ENCODE results near the gene ING5. TPM values are rescaled to one million over a fixed set of nuclear protein-coding genes. Genes with fewer than 3 reads are reported as not detected.

ING5 gene
- total RNA-seq, 1 experiment from 2014 or later: 34.4 TPM

DNA sequence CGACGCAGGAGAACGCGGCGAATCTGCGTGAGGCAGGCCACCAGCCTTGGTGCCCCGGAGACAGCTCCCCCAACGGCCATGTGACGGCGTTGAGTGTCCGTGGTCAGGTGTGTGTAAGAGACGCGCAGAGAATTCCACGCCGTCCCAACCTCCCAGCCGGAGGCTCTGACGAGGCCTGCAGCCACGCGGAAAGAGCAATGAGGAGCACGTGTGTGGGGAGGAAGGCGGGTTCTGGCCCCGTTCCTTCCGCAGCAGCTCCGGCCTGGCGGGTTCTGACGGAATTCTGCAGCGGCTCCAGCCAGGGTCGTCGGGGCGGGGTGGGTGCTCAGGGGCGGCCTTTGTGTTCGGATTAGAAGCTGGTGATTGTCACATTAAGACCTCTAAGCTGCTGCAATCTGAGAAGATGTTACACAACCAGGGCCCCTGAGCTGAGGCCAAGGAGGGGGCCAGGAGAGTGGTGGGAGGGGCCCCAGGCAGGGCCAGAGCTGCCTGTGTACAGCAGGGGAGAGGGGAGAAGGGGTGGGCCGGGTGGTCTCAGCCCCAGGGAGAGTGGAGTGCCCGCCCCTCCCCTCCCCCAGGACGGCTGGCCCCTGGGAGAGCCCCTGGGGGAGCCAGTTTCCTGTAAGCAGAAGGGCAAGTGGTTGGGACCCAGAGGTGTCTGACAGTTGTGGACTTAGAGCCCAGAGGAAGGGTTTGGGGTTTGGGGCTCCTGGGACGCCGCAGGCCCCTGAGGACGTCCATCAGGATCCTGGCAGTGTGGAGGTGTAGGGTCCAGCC is 69.6 kb downstream of the ING5 start:
- DNase-seq: peak; percentile 52

GRCh38 chr2:241772063-241772499 is 70.2 kb downstream of the ING5 start:
- Histone ChIP-seq H3K4me2 (ENCODE audit: low read depth, low read length, poor library complexity, severe bottlenecking) (peak overlapping the region; percentile 57), H3K9me2 (replicated peaks; ENCODE audit: insufficient read depth, low read length) (no peaks in the 10 kb centered on the region), H2AFZ (ENCODE audit: low read length) (no peak overlapping the region), H3K36me3 (ENCODE audit: insufficient read depth, low read length) (no peaks in the 10 kb centered on the region), H3K9me3 (ENCODE audit: low read length) (no peaks in the 10 kb centered on the region), H3K9ac (ENCODE audit: low read length) (peak overlapping the region; percentile 51), H3K27ac (ENCODE audit: low read length) (peak overlapping the region; percentile 64), H3K4me3 (ENCODE audit: low read length) (peak overlapping the region; percentile 29; the same call in 1 of the 2 replicates), H3K4me1 (ENCODE audit: low read length) (peaks cover 21% of the 10 kb centered on the region), H3K27me3 (ENCODE audit: low read length) (no peaks in the 10 kb centered on the region), H3K79me2 (ENCODE audit: low read length) (no peaks in the 10 kb centered on the region), H4K20me1 (ENCODE audit: insufficient read depth, low read depth, low read length) (no peaks in the 10 kb centered on the region; the same call in 1 of the 2 replicates)
- DNase-seq: peak; percentile 77

More for the DNA sequence above, 69.6 kb downstream of the ING5 start:
- H3K9me3 ChIP-seq (ENCODE audit: low read length): no peaks in the 10 kb centered on the region
- H3K4me1 ChIP-seq (ENCODE audit: low read length): peaks cover 21% of the 10 kb centered on the region
- no peaks in the 10 kb centered on the region for H3K79me2 ChIP-seq (ENCODE audit: low read length)
- no peaks in the 10 kb centered on the region; the same call in 1 of the 2 replicates for H4K20me1 ChIP-seq (ENCODE audit: insufficient read depth, low read depth, low read length)
- no peaks in the 10 kb centered on the region for H3K36me3 ChIP-seq (ENCODE audit: insufficient read depth, low read length)
- peak overlapping the region; percentile 51 for H3K9ac ChIP-seq (ENCODE audit: low read length)
- peak overlapping the region; percentile 64 for H3K27ac ChIP-seq (ENCODE audit: low read length)
- H2AFZ ChIP-seq (ENCODE audit: low read length): no peak overlapping the region
- H3K9me2 ChIP-seq (replicated peaks; ENCODE audit: insufficient read depth, low read length): no peaks in the 10 kb centered on the region
- no peaks in the 10 kb centered on the region for H3K27me3 ChIP-seq (ENCODE audit: low read length)
- peak overlapping the region; percentile 29; the same call in 1 of the 2 replicates for H3K4me3 ChIP-seq (ENCODE audit: low read length)
- H3K4me2 ChIP-seq (ENCODE audit: low read depth, low read length, poor library complexity, severe bottlenecking): peak overlapping the region; percentile 57

- Histone ChIP-seq H3K79me2 (ENCODE audit: low read length) (no peaks in the 10 kb centered on the region), H4K20me1 (ENCODE audit: insufficient read depth, low read depth, low read length) (no peaks in the 10 kb centered on the region; the same call in 1 of the 2 replicates), H3K27me3 (ENCODE audit: low read length) (no peaks in the 10 kb centered on the region), H3K36me3 (ENCODE audit: insufficient read depth, low read length) (no peaks in the 10 kb centered on the region), H3K9me2 (replicated peaks; ENCODE audit: insufficient read depth, low read length) (no peaks in the 10 kb centered on the region), H3K27ac (ENCODE audit: low read length) (no peak overlapping the region), H3K9me3 (ENCODE audit: low read length) (no peaks in the 10 kb centered on the region), H3K4me3 (ENCODE audit: low read length) (no peak overlapping the region), H3K4me2 (ENCODE audit: low read depth, low read length, poor library complexity, severe bottlenecking) (no peak overlapping the region), H3K4me1 (ENCODE audit: low read length) (peaks cover 21% of the 10 kb centered on the region), H3K9ac (ENCODE audit: low read length) (no peak overlapping the region), H2AFZ (ENCODE audit: low read length) (no peak overlapping the region)
- DNase-seq: no peak
Measured at GRCh38 chr2:241773511-241774418, 71.9 kb downstream of the ING5 start.

- H3K4me3 ChIP-seq (ENCODE audit: low read length): no peak overlapping the region
- DNase-seq: no peak
- H3K4me1 ChIP-seq (ENCODE audit: low read length): peaks cover 21% of the 10 kb centered on the region
- no peaks in the 10 kb centered on the region for H3K27me3 ChIP-seq (ENCODE audit: low read length)
- H3K9me3 ChIP-seq (ENCODE audit: low read length): no peaks in the 10 kb centered on the region
- H3K79me2 ChIP-seq (ENCODE audit: low read length): no peaks in the 10 kb centered on the region
- no peak overlapping the region for H3K27ac ChIP-seq (ENCODE audit: low read length)
- H3K9me2 ChIP-seq (replicated peaks; ENCODE audit: insufficient read depth, low read length): no peaks in the 10 kb centered on the region
- no peaks in the 10 kb centered on the region for H3K36me3 ChIP-seq (ENCODE audit: insufficient read depth, low read length)
- H4K20me1 ChIP-seq (ENCODE audit: insufficient read depth, low read depth, low read length): no peaks in the 10 kb centered on the region; the same call in 1 of the 2 replicates
- H3K9ac ChIP-seq (ENCODE audit: low read length): no peak overlapping the region
- H3K4me2 ChIP-seq (ENCODE audit: low read depth, low read length, poor library complexity, severe bottlenecking): no peak overlapping the region
- H2AFZ ChIP-seq (ENCODE audit: low read length): no peak overlapping the region
Measured at GRCh38 chr2:241774419-241775222, 72.8 kb downstream of the ING5 start.

DNA sequence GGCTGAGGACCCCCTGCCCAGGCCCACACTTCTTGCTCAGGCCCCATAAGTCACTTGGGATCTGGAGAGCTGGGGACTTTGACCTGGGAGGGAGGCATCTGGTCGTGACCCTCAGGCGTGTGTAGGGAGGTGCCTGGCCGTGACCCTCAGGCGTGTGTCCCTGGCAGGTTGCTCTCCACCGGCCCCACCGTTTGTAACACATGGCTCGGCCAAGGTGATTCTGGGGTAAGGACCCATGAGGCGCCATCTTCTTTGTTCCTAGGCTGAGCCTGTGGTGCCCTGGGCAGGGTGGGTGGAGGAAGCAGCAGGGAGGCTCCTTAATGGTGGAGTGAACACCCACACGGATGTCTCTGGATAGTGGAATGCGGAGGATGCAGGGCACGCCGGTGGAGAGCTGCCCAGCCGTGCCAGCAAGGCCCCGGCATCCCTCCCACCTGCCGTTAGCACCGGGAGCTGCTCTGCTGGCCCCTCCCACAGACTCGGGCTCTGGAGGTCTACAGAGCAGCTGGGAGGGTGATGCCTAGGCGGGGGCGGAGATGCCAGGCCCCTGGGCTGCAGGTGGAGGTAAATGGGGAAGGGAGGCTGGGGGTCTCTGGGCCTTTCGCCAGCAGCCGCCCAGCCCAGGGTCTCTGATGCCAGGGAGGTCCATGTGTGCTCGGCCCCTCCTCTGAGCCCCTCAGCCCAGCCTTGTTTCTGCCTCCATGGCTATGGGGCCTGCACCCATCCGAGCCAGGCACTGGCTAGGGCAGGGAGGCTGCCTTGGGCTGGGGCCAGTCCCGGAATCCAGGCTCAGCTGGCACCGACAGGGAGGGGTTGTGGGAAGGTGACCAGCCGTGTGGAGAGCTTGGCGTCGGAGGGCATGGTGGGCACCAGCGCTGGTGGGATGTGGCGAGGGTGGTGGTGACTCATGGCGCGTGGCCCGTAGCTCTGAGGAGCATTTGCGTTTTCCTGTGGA is 73.7 kb downstream of the ING5 start:
- H3K4me3 ChIP-seq (ENCODE audit: low read length): no peak overlapping the region
- H3K27ac ChIP-seq (ENCODE audit: low read length): no peak overlapping the region
- H3K4me2 ChIP-seq (ENCODE audit: low read depth, low read length, poor library complexity, severe bottlenecking): no peak overlapping the region
- H3K36me3 ChIP-seq (ENCODE audit: insufficient read depth, low read length): no peaks in the 10 kb centered on the region
- no peaks in the 10 kb centered on the region for H3K9me3 ChIP-seq (ENCODE audit: low read length)
- no peaks in the 10 kb centered on the region for H3K27me3 ChIP-seq (ENCODE audit: low read length)
- DNase-seq: no peak
- H2AFZ ChIP-seq (ENCODE audit: low read length): no peak overlapping the region
- H3K9me2 ChIP-seq (replicated peaks; ENCODE audit: insufficient read depth, low read length): no peaks in the 10 kb centered on the region
- peaks cover 21% of the 10 kb centered on the region for H3K4me1 ChIP-seq (ENCODE audit: low read length)
- H4K20me1 ChIP-seq (ENCODE audit: insufficient read depth, low read depth, low read length): no peaks in the 10 kb centered on the region; the same call in 1 of the 2 replicates
- no peaks in the 10 kb centered on the region for H3K79me2 ChIP-seq (ENCODE audit: low read length)
- H3K9ac ChIP-seq (ENCODE audit: low read length): no peak overlapping the region

- Histone ChIP-seq H3K36me3 (ENCODE audit: insufficient read depth, low read length) (no peaks in the 10 kb centered on the region), H3K9ac (ENCODE audit: low read length) (no peak within 1 kb of the TSS), H2AFZ (ENCODE audit: low read length) (no peak within 1 kb of the TSS), H3K79me2 (ENCODE audit: low read length) (no peaks in the 10 kb centered on the region), H3K4me1 (ENCODE audit: low read length) (peaks cover 13% of the 10 kb centered on the region), H3K4me2 (ENCODE audit: low read depth, low read length, poor library complexity, severe bottlenecking) (no peak within 1 kb of the TSS), H4K20me1 (ENCODE audit: insufficient read depth, low read depth, low read length) (no peaks in the 10 kb centered on the region; the same call in 1 of the 2 replicates), H3K4me3 (ENCODE audit: low read length) (no peak within 1 kb of the TSS), H3K9me2 (replicated peaks; ENCODE audit: insufficient read depth, low read length) (no peaks in the 10 kb centered on the region), H3K9me3 (ENCODE audit: low read length) (no peaks in the 10 kb centered on the region), H3K27ac (ENCODE audit: low read length) (no peak within 1 kb of the TSS), H3K27me3 (ENCODE audit: low read length) (no peaks in the 10 kb centered on the region)
- no peak for DNase-seq
Measured at GRCh38 chr2:241776336-241777169, 74.7 kb downstream of the ING5 start, which contains the start of gene GAL3ST2. GAL3ST2 (plus strand) TSS chr2:241776822; CDS start chr2:241776956, 134 bp downstream.
